ENCODE data around the gene EDC4. TPM values are rescaled to one million over a fixed set of nuclear protein-coding genes. Genes with fewer than 3 reads are reported as not detected.
A peak's percentile ranks its signal among the peaks of the same experiment; 100 is the strongest.

Gene EDC4
- total and polyA plus RNA-seq, 2 donors from 2014 or later: 44.7 to 56.5 TPM

- Histone ChIP-seq H3K9me3 (ENCODE audit: control insufficient read depth in 2 of 3, insufficient read depth in 1 of 3, low read length in 3 of 3) (no peaks in the 10 kb centered on the region), H3K4me1 (ENCODE audit: control insufficient read depth in 2 of 3, insufficient read depth in 2 of 3, low read depth in 1 of 3, low read length in 3 of 3) (peaks cover 0 to 30% (median 11%) of the 10 kb centered on the region in 3 donors), H3K9ac (ENCODE audit: low read length in 3 of 3) (peak overlapping the region in 1 of 3 donors; percentile 94), H3K27ac (ENCODE audit: low read depth in 2 of 2, low read length in 2 of 2) (no peak overlapping the region), H3K4me3 (ENCODE audit: low read length in 3 of 3) (peak overlapping the region; percentile 60 to 91 (median 88)), H3K36me3 (ENCODE audit: control insufficient read depth in 2 of 3, insufficient read depth in 3 of 3, low read length in 3 of 3) (peaks cover 6 to 33% (median 32%) of the 10 kb centered on the region in 3 donors), H3K27me3 (ENCODE audit: control insufficient read depth, insufficient read depth, low read length) (no peaks in the 10 kb centered on the region)
- DNase-seq (no peak), FAIRE-seq (no peak)
- intact Hi-C loops (cut with DNase I): no loop called here
- no peak for TF ChIP-seq CTCF (IDR thresholded peaks at IDR 0.05; ENCODE audit: borderline replicate concordance, extremely low read depth, insufficient read depth)
These were observed 1.5 kb downstream of the EDC4 start for GRCh38 chr16:67874372-67874771.

- no peak overlapping the region for H3K9ac ChIP-seq (ENCODE audit: low read length in 3 of 3)
- DNase-seq (no peak), FAIRE-seq (no peak)
- H3K4me1 ChIP-seq (ENCODE audit: control insufficient read depth in 2 of 3, insufficient read depth in 2 of 3, low read depth in 1 of 3, low read length in 3 of 3): peaks cover 0 to 26% (median 11%) of the 10 kb centered on the region in 3 donors
- H3K9me3 ChIP-seq (ENCODE audit: control insufficient read depth in 2 of 3, insufficient read depth in 1 of 3, low read length in 3 of 3): no peaks in the 10 kb centered on the region
- H3K4me3 ChIP-seq (ENCODE audit: low read length in 3 of 3): no peak overlapping the region
- H3K36me3 ChIP-seq (ENCODE audit: control insufficient read depth in 2 of 3, insufficient read depth in 3 of 3, low read length in 3 of 3): peaks cover 4 to 59% (median 50%) of the 10 kb centered on the region in 3 donors
- TF ChIP-seq CTCF (IDR thresholded peaks at IDR 0.05; ENCODE audit: borderline replicate concordance, extremely low read depth, insufficient read depth): no peak
- H3K27me3 ChIP-seq (ENCODE audit: control insufficient read depth, insufficient read depth, low read length): no peaks in the 10 kb centered on the region
- intact Hi-C loops (cut with DNase I): no loop called here
- H3K27ac ChIP-seq (ENCODE audit: low read depth in 2 of 2, low read length in 2 of 2): no peak overlapping the region
These were observed 4.2 kb downstream of the EDC4 start for GRCh38 chr16:67877064-67877463.

GRCh38 chr16:67878232-67878631, 5.4 kb downstream of the EDC4 start:
- Histone ChIP-seq H3K4me1 (ENCODE audit: control insufficient read depth in 2 of 3, insufficient read depth in 2 of 3, low read depth in 1 of 3, low read length in 3 of 3) (peaks cover 0 to 21% (median 7%) of the 10 kb centered on the region in 3 donors), H3K4me3 (ENCODE audit: low read length in 3 of 3) (no peak overlapping the region), H3K27me3 (ENCODE audit: control insufficient read depth, insufficient read depth, low read length) (no peaks in the 10 kb centered on the region), H3K9ac (ENCODE audit: low read length in 3 of 3) (no peak overlapping the region), H3K27ac (ENCODE audit: low read depth in 2 of 2, low read length in 2 of 2) (no peak overlapping the region), H3K36me3 (ENCODE audit: control insufficient read depth in 2 of 3, insufficient read depth in 3 of 3, low read length in 3 of 3) (peaks cover 4 to 70% (median 58%) of the 10 kb centered on the region in 3 donors), H3K9me3 (ENCODE audit: control insufficient read depth in 2 of 3, insufficient read depth in 1 of 3, low read length in 3 of 3) (no peaks in the 10 kb centered on the region)
- intact Hi-C loops (cut with DNase I): no loop called here
- DNase-seq (no peak), FAIRE-seq (no peak)
- no peak for TF ChIP-seq CTCF (IDR thresholded peaks at IDR 0.05; ENCODE audit: borderline replicate concordance, extremely low read depth, insufficient read depth)

GRCh38 chr16:67878846-67879245, 6.0 kb downstream of the EDC4 start:
- peaks cover 4 to 76% (median 58%) of the 10 kb centered on the region in 3 donors for H3K36me3 ChIP-seq (ENCODE audit: control insufficient read depth in 2 of 3, insufficient read depth in 3 of 3, low read length in 3 of 3)
- no peak overlapping the region for H3K27ac ChIP-seq (ENCODE audit: low read depth in 2 of 2, low read length in 2 of 2)
- H3K4me1 ChIP-seq (ENCODE audit: control insufficient read depth in 2 of 3, insufficient read depth in 2 of 3, low read depth in 1 of 3, low read length in 3 of 3): peaks cover 0 to 18% (median 6%) of the 10 kb centered on the region in 3 donors
- no peak overlapping the region for H3K4me3 ChIP-seq (ENCODE audit: low read length in 3 of 3)
- H3K9ac ChIP-seq (ENCODE audit: low read length in 3 of 3): no peak overlapping the region
- H3K9me3 ChIP-seq (ENCODE audit: control insufficient read depth in 2 of 3, insufficient read depth in 1 of 3, low read length in 3 of 3): no peaks in the 10 kb centered on the region
- H3K27me3 ChIP-seq (ENCODE audit: control insufficient read depth, insufficient read depth, low read length): no peaks in the 10 kb centered on the region
- DNase-seq (no peak), FAIRE-seq (no peak)
- intact Hi-C loops (cut with DNase I): no loop called here
- no peak for TF ChIP-seq CTCF (IDR thresholded peaks at IDR 0.05; ENCODE audit: borderline replicate concordance, extremely low read depth, insufficient read depth)

Measured in kidney (tissue), 14 donors.